GM12892 (cell line): ENCODE data around the gene GABRE.

Source experiments
- POLR2A ChIP-seq: IDR thresholded peaks from 2 replicates; pipeline ENCODE4 v1.6.1; 2011; ENCODE audit warnings: low read depth, low read length, control low read depth
- POLR2AphosphoS5 ChIP-seq: IDR thresholded peaks from 2 replicates; pipeline ENCODE4 v1.6.1; 2011; ENCODE audit warnings: low read depth, low read length, control low read depth

DNA sequence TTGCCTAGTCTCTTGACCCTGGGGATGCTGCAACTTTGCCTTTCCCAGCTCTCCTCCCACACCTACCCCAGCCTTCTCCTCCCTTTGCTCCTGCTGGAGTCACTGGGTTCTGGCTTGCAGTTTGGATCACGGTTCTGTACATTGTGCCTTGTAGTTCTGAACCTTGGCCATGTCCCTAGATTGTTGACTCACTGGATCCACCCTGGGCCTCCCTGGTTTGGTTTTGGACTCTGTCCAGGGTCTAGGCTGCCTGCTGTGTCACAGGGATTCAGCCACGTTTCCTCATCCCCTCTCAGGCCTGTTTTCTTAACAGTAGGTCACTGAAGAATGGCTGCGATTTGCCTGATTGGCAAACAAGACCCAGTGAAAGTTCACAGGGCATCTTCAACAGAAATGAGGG, 11.5 kb upstream of the GABRE start:
- no peak for TF ChIP-seq POLR2A
- TF ChIP-seq POLR2AphosphoS5 = no peak
